HG02938 (cell line): Measurements from ENCODE around the gene PEX14.

Experiments used
- ATAC-seq: cut with Tn5 transposase; IDR thresholded peaks from one replicate; pipeline ENCODE4 v1.9.1; 2021; ENCODE audit warnings: mild to moderate bottlenecking, moderate library complexity; ENCODE audit not compliant: unreplicated experiment

PEX14 gene

GRCh38 chr1:10675813-10676212, 201.1 kb downstream of the PEX14 start:
- no peak for ATAC-seq

DNA sequence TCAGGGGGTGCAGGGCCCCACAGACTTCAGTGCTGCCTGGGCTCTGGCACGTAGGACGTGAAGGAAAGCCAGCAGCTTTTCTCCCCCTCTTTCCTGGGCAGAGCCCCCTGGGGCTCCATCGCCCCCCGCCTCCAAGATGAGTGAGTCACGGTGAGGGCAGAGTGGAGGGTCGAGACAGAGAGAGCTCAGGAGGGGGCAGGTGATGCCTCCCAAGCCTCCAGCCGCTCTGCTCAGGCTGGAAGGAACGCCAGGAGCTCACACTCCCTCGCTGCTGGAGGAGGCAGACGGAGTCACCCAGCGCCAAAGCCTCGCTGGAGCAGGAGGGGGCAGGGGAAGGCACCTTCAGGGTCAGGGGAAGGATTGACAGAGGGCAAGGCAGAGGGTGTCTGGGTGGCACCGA, 202.2 kb downstream of the PEX14 start:
- no peak for ATAC-seq

- ATAC-seq: no peak
These were observed 203.0 kb downstream of the PEX14 start for GRCh38 chr1:10677491-10678391.

GRCh38 chr1:10678402-10678801, 203.7 kb downstream of the PEX14 start:
- ATAC-seq: no peak

- ATAC-seq: no peak
These were observed 204.1 kb downstream of the PEX14 start for GRCh38 chr1:10678852-10679251.

GRCh38 chr1:10679496-10680220, 204.9 kb downstream of the PEX14 start:
- ATAC-seq: no peak
